Measurements from ENCODE around the gene CHMP6. TPM values are rescaled to one million over a fixed set of nuclear protein-coding genes. Genes with fewer than 3 reads are reported as not detected.

CHMP6 gene
- total and polyA plus RNA-seq, 12 donors, result 7.8 to 35.3 (median 25.8) TPM

DNA sequence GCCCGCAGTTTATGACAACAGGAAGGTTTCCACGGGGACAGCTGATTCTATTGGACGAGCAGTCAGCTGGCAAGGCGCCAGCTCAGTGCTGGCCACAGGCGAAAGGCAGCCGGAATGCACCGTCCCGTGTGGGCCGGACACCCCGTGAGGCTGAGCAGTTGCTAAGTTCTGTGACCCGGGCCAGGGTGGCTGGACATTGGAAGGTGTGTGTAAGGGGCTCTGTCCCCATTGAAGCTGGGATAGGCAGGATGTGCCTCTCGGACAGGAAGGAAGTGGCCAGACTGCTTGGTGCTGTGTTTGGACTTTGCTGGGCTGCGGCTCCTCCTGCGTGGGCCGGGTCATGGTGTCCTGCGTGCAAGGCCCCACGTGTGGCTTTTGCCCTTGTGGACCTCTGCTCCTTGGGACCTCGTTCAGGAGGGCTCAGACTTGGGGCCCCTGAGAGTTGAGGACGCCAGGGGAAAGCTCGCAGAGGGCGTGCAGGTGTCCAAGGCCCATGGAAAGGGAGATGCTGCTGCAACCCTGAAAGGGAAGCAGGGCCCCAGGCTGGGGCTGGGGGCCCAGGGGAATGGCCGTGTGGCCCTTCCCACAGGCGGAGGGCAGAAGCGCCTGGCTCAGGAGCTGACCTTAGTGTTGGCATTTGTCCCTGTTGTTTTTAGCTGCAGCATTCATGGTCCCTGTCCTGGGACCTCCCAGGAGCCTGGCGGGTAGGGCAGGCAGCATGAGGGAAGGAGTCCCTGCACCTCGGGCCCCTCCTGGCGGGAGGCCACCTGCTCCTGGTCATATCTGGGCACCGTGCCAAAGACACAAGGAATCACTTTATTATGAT, 53.3 kb downstream of the CHMP6 start:
- DNase-seq, result peak; percentile 69 to 94 (median 76)
- H3K4me1 ChIP-seq (replicated peaks in 1 of 2), result peaks cover 17 to 70% of the 10 kb centered on the region in 2 donors
- intact Hi-C loops (cut with DNase I), result no loop called here
- no peaks in the 10 kb centered on the region for H3K27me3 ChIP-seq
- 28 to 48% (median 44%) methylated on average over 7 to 28 of the region's 28 CpGs for WGBS, 4 donors
- peak overlapping the region in 4 of 5 donors; percentile 49 to 89 (median 71) for H3K27ac ChIP-seq
- no peaks in the 10 kb centered on the region for H3K9me3 ChIP-seq (replicated peaks in 1 of 3)
- TF ChIP-seq, protein P1, sequence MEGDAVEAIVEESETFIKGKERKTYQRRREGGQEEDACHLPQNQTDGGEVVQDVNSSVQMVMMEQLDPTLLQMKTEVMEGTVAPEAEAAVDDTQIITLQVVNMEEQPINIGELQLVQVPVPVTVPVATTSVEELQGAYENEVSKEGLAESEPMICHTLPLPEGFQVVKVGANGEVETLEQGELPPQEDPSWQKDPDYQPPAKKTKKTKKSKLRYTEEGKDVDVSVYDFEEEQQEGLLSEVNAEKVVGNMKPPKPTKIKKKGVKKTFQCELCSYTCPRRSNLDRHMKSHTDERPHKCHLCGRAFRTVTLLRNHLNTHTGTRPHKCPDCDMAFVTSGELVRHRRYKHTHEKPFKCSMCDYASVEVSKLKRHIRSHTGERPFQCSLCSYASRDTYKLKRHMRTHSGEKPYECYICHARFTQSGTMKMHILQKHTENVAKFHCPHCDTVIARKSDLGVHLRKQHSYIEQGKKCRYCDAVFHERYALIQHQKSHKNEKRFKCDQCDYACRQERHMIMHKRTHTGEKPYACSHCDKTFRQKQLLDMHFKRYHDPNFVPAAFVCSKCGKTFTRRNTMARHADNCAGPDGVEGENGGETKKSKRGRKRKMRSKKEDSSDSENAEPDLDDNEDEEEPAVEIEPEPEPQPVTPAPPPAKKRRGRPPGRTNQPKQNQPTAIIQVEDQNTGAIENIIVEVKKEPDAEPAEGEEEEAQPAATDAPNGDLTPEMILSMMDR (IDR thresholded peaks at IDR 0.05), result no peak
- TF ChIP-seq POLR2A (IDR thresholded peaks at IDR 0.05), result no peak
- H3K4me3 ChIP-seq, result no peak overlapping the region
- no peaks in the 10 kb centered on the region for H3K36me3 ChIP-seq (replicated peaks in 1 of 2)

DNA sequence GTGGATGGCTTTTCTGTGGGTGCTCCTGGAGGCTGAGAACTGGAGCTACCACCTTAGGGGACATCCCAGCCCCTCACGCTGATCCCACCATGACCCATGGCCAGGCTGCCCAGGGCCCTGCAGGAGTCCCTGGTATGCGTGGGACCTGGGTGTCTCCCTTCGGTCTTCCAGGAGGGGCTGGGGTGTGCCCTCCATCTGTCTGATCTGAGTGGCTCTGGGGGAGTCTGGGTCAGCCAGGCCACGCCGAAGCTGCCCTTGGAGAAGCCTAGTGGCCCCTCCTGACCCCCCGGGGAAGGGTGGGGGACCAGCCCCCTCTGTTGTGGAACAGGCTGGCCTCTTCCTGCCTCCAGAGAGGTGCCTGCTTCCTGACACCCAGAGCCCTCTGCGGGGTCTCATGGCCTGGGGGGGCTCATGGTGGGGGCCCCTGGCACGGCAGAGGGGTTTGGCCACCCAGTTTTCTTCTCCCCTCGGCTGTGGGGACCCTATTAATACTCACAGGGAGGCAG, 54.0 kb downstream of the CHMP6 start:
- Histone ChIP-seq H3K4me1 (replicated peaks in 1 of 2) (peaks cover 14 to 70% of the 10 kb centered on the region in 2 donors), H3K4me3 (no peak overlapping the region), H3K27me3 (no peaks in the 10 kb centered on the region), H3K9me3 (replicated peaks in 1 of 3) (no peaks in the 10 kb centered on the region), H3K27ac (peak overlapping the region in 4 of 5 donors; percentile 49 to 89 (median 71)), H3K36me3 (replicated peaks in 1 of 2) (no peaks in the 10 kb centered on the region)
- DNase-seq, result no peak
- intact Hi-C loops (cut with DNase I), result no loop called here
- TF ChIP-seq, protein P1 (IDR thresholded peaks at IDR 0.05), result no peak
- no peak for TF ChIP-seq POLR2A (IDR thresholded peaks at IDR 0.05)
- 59 to 80% (median 71%) methylated on average over 1 to 9 of the region's 9 CpGs for WGBS, 4 donors

DNA sequence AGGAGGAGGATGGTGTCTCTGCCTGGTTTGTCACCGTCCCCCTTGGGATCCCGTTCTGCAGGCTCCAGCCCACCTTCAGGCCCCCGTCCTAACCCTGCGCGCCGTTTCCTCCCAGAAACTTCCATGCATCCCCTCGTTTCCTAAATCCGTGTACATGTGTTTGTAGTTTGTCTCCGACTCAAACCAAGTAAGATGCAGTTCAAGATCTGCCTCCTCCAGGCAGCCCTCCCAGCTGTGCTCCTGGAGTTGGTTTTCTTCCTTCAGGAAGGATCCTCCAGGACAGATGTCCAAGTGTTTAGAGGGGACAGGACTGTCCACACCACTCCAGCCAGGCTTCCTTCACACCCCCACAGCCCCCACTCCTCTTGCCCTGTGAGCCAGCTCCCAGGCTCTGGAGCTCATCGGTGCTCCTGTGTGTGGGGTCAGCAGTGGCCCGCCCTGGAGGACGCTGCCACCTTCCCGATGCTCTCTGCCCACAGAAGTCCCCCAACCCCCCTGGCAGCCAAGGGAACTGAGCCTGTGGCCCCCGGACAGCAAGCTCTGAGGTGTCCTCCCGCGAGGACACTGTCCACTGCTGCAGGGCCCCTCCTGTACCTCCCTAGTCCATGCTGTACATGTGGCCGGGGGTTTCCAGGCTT, 54.6 kb downstream of the CHMP6 start:
- intact Hi-C loops (cut with DNase I), result no loop called here
- H3K27me3 ChIP-seq, result no peaks in the 10 kb centered on the region
- H3K4me3 ChIP-seq, result no peak overlapping the region
- no peaks in the 10 kb centered on the region for H3K36me3 ChIP-seq (replicated peaks in 1 of 2)
- 80 to 88% (median 84%) methylated on average over 9 to 17 of the region's 17 CpGs for WGBS, 4 donors
- no peaks in the 10 kb centered on the region for H3K9me3 ChIP-seq (replicated peaks in 1 of 3)
- H3K27ac ChIP-seq, result peak overlapping the region in 2 of 5 donors; percentile 82 to 89
- DNase-seq, result no peak
- TF ChIP-seq POLR2A (IDR thresholded peaks at IDR 0.05), result no peak
- TF ChIP-seq, protein P1 (IDR thresholded peaks at IDR 0.05), result no peak
- H3K4me1 ChIP-seq (replicated peaks in 1 of 2), result peaks cover 8 to 64% of the 10 kb centered on the region in 2 donors

DNA sequence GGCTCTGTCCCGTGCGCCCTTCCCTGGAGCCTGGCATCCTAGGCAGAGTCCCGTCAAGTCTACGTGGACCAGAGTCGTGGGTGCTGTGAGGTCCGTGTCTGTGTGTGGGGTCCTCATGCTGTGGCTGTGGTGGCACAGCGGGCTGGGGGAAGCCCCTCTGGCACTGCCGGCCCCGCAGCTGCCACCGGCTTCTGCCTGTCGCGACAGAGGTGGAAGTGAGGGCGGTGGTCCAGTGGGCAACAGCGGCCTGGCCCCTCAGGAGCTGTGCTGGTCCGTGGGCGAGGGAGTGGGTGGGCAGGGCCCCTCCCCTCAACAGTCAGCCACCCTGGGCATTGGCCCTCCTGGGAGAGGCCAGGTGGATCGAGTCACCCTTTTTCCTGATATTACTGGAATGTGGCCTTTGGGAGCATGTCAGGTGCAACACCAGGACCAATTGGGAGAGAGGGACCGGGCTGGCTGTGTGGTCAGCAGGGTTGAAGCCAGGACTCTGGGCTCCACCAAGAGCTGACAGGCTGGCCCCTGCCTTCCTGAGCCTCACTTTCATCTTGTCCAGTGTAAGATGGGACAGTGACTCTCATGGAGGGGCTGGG, 55.2 kb downstream of the CHMP6 start:
- peaks cover 8 to 60% of the 10 kb centered on the region in 2 donors for H3K4me1 ChIP-seq (replicated peaks in 1 of 2)
- H3K9me3 ChIP-seq (replicated peaks in 1 of 3), result no peaks in the 10 kb centered on the region
- no peaks in the 10 kb centered on the region for H3K36me3 ChIP-seq (replicated peaks in 1 of 2)
- WGBS, 4 donors, result 82 to 93% (median 87%) methylated on average over 13 to 18 of the region's 18 CpGs
- H3K27me3 ChIP-seq, result no peaks in the 10 kb centered on the region
- no peak overlapping the region for H3K4me3 ChIP-seq
- DNase-seq, result no peak
- no peak for TF ChIP-seq POLR2A (IDR thresholded peaks at IDR 0.05)
- TF ChIP-seq, protein P1 (IDR thresholded peaks at IDR 0.05), result no peak
- intact Hi-C loops (cut with DNase I), result no loop called here
- H3K27ac ChIP-seq, result peak overlapping the region in 1 of 5 donors; percentile 61
